Common myeloid progenitor, CD34-positive (primary cell): ENCODE measurements around the gene RNF10.
A peak's percentile ranks its signal among the peaks of the same experiment; 100 is the strongest.

Experiments used
- CTCF ChIA-PET: fragments of 350-600 bp; sonication (Branson Sonifier 250); formaldehyde crosslinking; loops from one replicate; lab custom pipeline; 2021; ENCODE audit warnings: antibody characterized with exemption; lab: Charles Lee
- POLR2A ChIA-PET: fragments of 350-600 bp; sonication (Branson Sonifier 250); formaldehyde crosslinking; loops from one replicate; lab custom pipeline; 2021; ENCODE audit warnings: antibody characterized with exemption; lab: Charles Lee
- DNase-seq, 3 donors: peaks; one replicate each; pipeline versions ENCODE4 v3.0.0 to v3.0.0-alpha.2; 2013
- H3K27ac ChIP-seq, 2 experiments: 1 replicate in 1 of 2; 2 replicates in 1 of 2; pipeline ENCODE4 v1.7.0; 2013; ENCODE audit warnings: inconsistent platforms in 2 of 2, low read length in 2 of 2, mild to moderate bottlenecking in 2 of 2, low read depth in 1 of 2, moderate library complexity in 1 of 2; ENCODE audit not compliant: severe bottlenecking in 2 of 2, insufficient read depth in 1 of 2, poor library complexity in 1 of 2
- H3K27me3 ChIP-seq, 5 experiments: replicated peaks in 2 of 5; 1 replicate in 3 of 5; 2 replicates in 2 of 5; pipeline versions ENCODE4 v1.6.1 to v1.7.0; 2013; ENCODE audit warnings: low read length in 4 of 5, mild to moderate bottlenecking in 2 of 5, moderate library complexity in 2 of 5, inconsistent platforms in 1 of 5; ENCODE audit not compliant: insufficient read depth in 5 of 5, control insufficient read depth in 4 of 5
- H3K36me3 ChIP-seq, 4 experiments: 1 replicate in 2 of 4; 2 replicates in 2 of 4; pipeline versions ENCODE4 v1.6.1 to v1.7.0; 2013; ENCODE audit warnings: low read length in 3 of 4, control low read depth in 1 of 4, mild to moderate bottlenecking in 1 of 4; ENCODE audit not compliant: control insufficient read depth in 4 of 4, insufficient read depth in 4 of 4
- H3K4me1 ChIP-seq, 4 experiments: 1 replicate in 3 of 4; 2 replicates in 1 of 4; pipeline versions ENCODE4 v1.6.1 to v1.7.1; 2013; ENCODE audit warnings: low read length in 3 of 4, mild to moderate bottlenecking in 3 of 4, control low read depth in 1 of 4, inconsistent platforms in 1 of 4, moderate library complexity in 1 of 4; ENCODE audit not compliant: control insufficient read depth in 4 of 4, insufficient read depth in 4 of 4; ENCODE audit errors: control extremely low read depth in 1 of 4
- H3K4me3 ChIP-seq, 7 experiments: 1 replicate in 4 of 7; 2 replicates in 3 of 7; pipeline versions ENCODE4 v1.5.1 to v1.7.0; 2013; ENCODE audit warnings: mild to moderate bottlenecking in 7 of 7, low read length in 6 of 7, moderate library complexity in 6 of 7, inconsistent platforms in 2 of 7, low read depth in 2 of 7, control low read depth in 1 of 7; ENCODE audit not compliant: insufficient read depth in 4 of 7, control insufficient read depth in 1 of 7; ENCODE audit errors: extremely low read depth in 1 of 7
- H3K9me3 ChIP-seq, 5 experiments: 1 replicate in 4 of 5; 2 replicates in 1 of 5; pipeline versions ENCODE4 v1.6.1 to v1.7.1; 2013; ENCODE audit warnings: low read length in 4 of 5, mild to moderate bottlenecking in 2 of 5, inconsistent platforms in 1 of 5, low read depth in 1 of 5, moderate library complexity in 1 of 5; ENCODE audit not compliant: control insufficient read depth in 4 of 5, insufficient read depth in 2 of 5; ENCODE audit errors: control extremely low read depth in 1 of 5
- WGBS: methylation state at CpG from one replicate; pipeline ENCODE4 v1.1.5; 2013; ENCODE audit not compliant: insufficient coverage; 5-methylcytosine and 5-hydroxymethylcytosine counted together

The RNF10 gene

GRCh38 chr12:120536064-120536791 is 2.1 kb downstream of the RNF10 start:
- no peaks in the 10 kb centered on the region for H3K9me3 ChIP-seq
- no peaks in the 10 kb centered on the region for H3K27me3 ChIP-seq
- peak overlapping the region in 6 of 7 experiments; percentile 84 to 96 (median 92) for H3K4me3 ChIP-seq
- CTCF ChIA-PET: interaction anchor here (1.4 kb wide), 2 partner anchors 26 to 31 kb away, joined by 3 to 4 read pairs; no protein-coding TSS in a partner anchor
- peak overlapping the region in 1 of 2 experiments; percentile 95 for H3K27ac ChIP-seq
- peaks cover 40 to 62% (median 54%) of the 10 kb centered on the region in 4 experiments for H3K4me1 ChIP-seq
- whole genome bisulfite sequencing: 66% methylated on average over 7 of the region's 13 CpGs
- no peak for DNase-seq
- POLR2A ChIA-PET: interaction anchor here (1.0 kb wide), 1 partner anchor 40 kb away, joined by 6 read pairs; the partner anchor contains the start of gene DYNLL1
- H3K36me3 ChIP-seq: peaks cover 0 to 22% (median 5%) of the 10 kb centered on the region in 4 experiments

- Histone ChIP-seq H3K9me3 (no peaks in the 10 kb centered on the region), H3K4me1 (peaks cover 40 to 65% (median 56%) of the 10 kb centered on the region in 4 experiments), H3K36me3 (peaks cover 0 to 29% (median 7%) of the 10 kb centered on the region in 4 experiments), H3K4me3 (peak overlapping the region in 5 of 7 experiments; percentile 31 to 84 (median 51)), H3K27me3 (no peaks in the 10 kb centered on the region), H3K27ac (peak overlapping the region; percentile 36 to 79)
- ChIA-PET POLR2A (interaction anchor here (0.9 to 1.4 kb wide), 2 partner anchors 9 to 43 kb away, joined by 3 to 5 read pairs; partner anchors contain the start of genes COQ5 and POP5), CTCF (interaction anchor here (0.7 to 2.9 kb wide), 8 partner anchors 8 to 69 kb away, joined by 3 to 11 read pairs (median 4); partner anchors contain the start of gene COQ5)
- DNase-seq: no peak
- WGBS: 78% methylated on average over 1 of the region's 4 CpGs
Measured at GRCh38 chr12:120537856-120538220, 3.7 kb downstream of the RNF10 start.

GRCh38 chr12:120538281-120539156 is 4.4 kb downstream of the RNF10 start:
- POLR2A ChIA-PET: interaction anchor here (0.6 to 1.4 kb wide), 3 partner anchors 10 to 595 kb away, joined by 3 to 5 read pairs (median 3); partner anchors contain the start of genes COQ5 and POP5
- H3K9me3 ChIP-seq: no peaks in the 10 kb centered on the region
- peaks cover 40 to 65% (median 56%) of the 10 kb centered on the region in 4 experiments for H3K4me1 ChIP-seq

GRCh38 chr12:120539303-120539702 is 5.1 kb downstream of the RNF10 start:
- H3K4me1 ChIP-seq: peaks cover 40 to 63% (median 56%) of the 10 kb centered on the region in 4 experiments
- no peaks in the 10 kb centered on the region for H3K27me3 ChIP-seq
- no peaks in the 10 kb centered on the region for H3K9me3 ChIP-seq
- POLR2A ChIA-PET: interaction anchor here (0.6 to 1.9 kb wide), 2 partner anchors 11 to 594 kb away, joined by 3 to 5 read pairs; no protein-coding TSS in a partner anchor
- 71% methylated on average over 1 of the region's 1 CpG for WGBS
- H3K36me3 ChIP-seq: peaks cover 0 to 33% (median 10%) of the 10 kb centered on the region in 4 experiments
- DNase-seq: peak in 1 of 3 donors; percentile 25
- peak overlapping the region; percentile 36 to 79 for H3K27ac ChIP-seq
- CTCF ChIA-PET: interaction anchor here (0.6 to 2.9 kb wide), 7 partner anchors 10 to 1797 kb away, joined by 3 to 11 read pairs (median 3); partner anchors contain the start of gene COQ5
- H3K4me3 ChIP-seq: peak overlapping the region in 3 of 7 experiments; percentile 9 to 84 (median 67)

More at GRCh38 chr12:120538281-120539156, 4.4 kb downstream of the RNF10 start:
- no peaks in the 10 kb centered on the region for H3K27me3 ChIP-seq
- DNase-seq: peak in 2 of 3 donors; percentile 67 to 80
- peak overlapping the region in 6 of 7 experiments; percentile 32 to 84 (median 50) for H3K4me3 ChIP-seq
- WGBS: 18% methylated on average over 3 of the region's 6 CpGs
- peak overlapping the region; percentile 36 to 79 for H3K27ac ChIP-seq
- H3K36me3 ChIP-seq: peaks cover 0 to 33% (median 8%) of the 10 kb centered on the region in 4 experiments
- CTCF ChIA-PET: interaction anchor here (0.9 to 2.9 kb wide), 8 partner anchors 7 to 70 kb away, joined by 3 to 11 read pairs (median 4); partner anchors contain the start of gene COQ5

- Histone ChIP-seq H3K27me3 (no peaks in the 10 kb centered on the region), H3K36me3 (peaks cover 0 to 33% (median 10%) of the 10 kb centered on the region in 4 experiments), H3K4me3 (peak overlapping the region in 2 of 7 experiments; percentile 3 to 23), H3K4me1 (peaks cover 36 to 62% (median 54%) of the 10 kb centered on the region in 4 experiments), H3K27ac (peak overlapping the region in 1 of 2 experiments; percentile 62), H3K9me3 (no peaks in the 10 kb centered on the region)
- ChIA-PET CTCF (interaction anchor here (0.7 to 1.0 kb wide), 2 partner anchors 41 to 74 kb away, joined by 3 to 4 read pairs; partner anchors contain the start of gene POP5), POLR2A (interaction anchor here (1.9 kb wide), 1 partner anchor 10 kb away, joined by 5 read pairs; no protein-coding TSS in a partner anchor)
- DNase-seq: peak; percentile 77 to 94 (median 87)
- WGBS: 0% methylated on average over 1 of the region's 3 CpGs
Measured at GRCh38 chr12:120540445-120540844, 6.3 kb downstream of the RNF10 start.

- peaks cover 12 to 42% (median 22%) of the 10 kb centered on the region in 4 experiments for H3K36me3 ChIP-seq
- 83% methylated on average over 4 of the region's 5 CpGs for WGBS
- no peak overlapping the region for H3K27ac ChIP-seq
- H3K9me3 ChIP-seq: no peaks in the 10 kb centered on the region
- ChIA-PET CTCF (no interaction called here), POLR2A (no interaction called here)
- H3K4me1 ChIP-seq: peaks cover 25 to 45% (median 37%) of the 10 kb centered on the region in 4 experiments
- no peaks in the 10 kb centered on the region for H3K27me3 ChIP-seq
- DNase-seq: no peak
- H3K4me3 ChIP-seq: no peak overlapping the region
Measured at GRCh38 chr12:120542166-120542565, 8.0 kb downstream of the RNF10 start.
